Large intestine (tissue), 3 donors: Measurements from ENCODE around the gene STARD10. TPM values are rescaled to one million over a fixed set of nuclear protein-coding genes. Genes with fewer than 3 reads are reported as not detected.

Experiments
- DNase-seq, 2 donors: peaks; one replicate each; pipeline versions ENCODE4 v3.0.0 to v3.0.0-alpha.2; 2013
- H3K27ac ChIP-seq: one replicate; pipeline ENCODE4 v1.5.1; 2013; ENCODE audit warnings: low read length
- H3K27me3 ChIP-seq: 2 replicates; pipeline ENCODE4 v1.6.1; 2013; ENCODE audit warnings: low read length; ENCODE audit not compliant: control insufficient read depth, insufficient read depth
- H3K36me3 ChIP-seq: 2 replicates; pipeline ENCODE4 v1.6.1; 2013; ENCODE audit warnings: low read length; ENCODE audit not compliant: control insufficient read depth, insufficient read depth
- H3K4me1 ChIP-seq: one replicate; pipeline ENCODE4 v1.6.1; 2013; ENCODE audit warnings: low read length; ENCODE audit not compliant: control insufficient read depth, insufficient read depth
- H3K4me3 ChIP-seq: one replicate; pipeline ENCODE4 v1.5.1; 2013; ENCODE audit warnings: low read length
- H3K9me3 ChIP-seq: one replicate; pipeline ENCODE4 v1.6.1; 2013; ENCODE audit warnings: mild to moderate bottlenecking, low read depth, low read length, moderate library complexity; ENCODE audit not compliant: control insufficient read depth
- WGBS: methylation state at CpG from one replicate; pipeline ENCODE4 v1.1.5; 2013; ENCODE audit warnings: low lambda C conversion rate; ENCODE audit not compliant: insufficient coverage; 5-methylcytosine and 5-hydroxymethylcytosine counted together
- polyA plus RNA-seq: library from polyadenylated mRNA; unstranded; fragments of 120-200 nt; gene quantifications from one replicate; pipeline ENCODE4 v1.2.1, GENCODE V29; 2013

STARD10 gene
- polyA plus RNA-seq, 1 donor = 331 TPM

GRCh38 chr11:72834905-72835304 lies 41.1 kb upstream of the STARD10 start:
- no peaks in the 10 kb centered on the region for H3K4me1 ChIP-seq

GRCh38 chr11:72833811-72834493 lies 40.1 kb upstream of the STARD10 start:
- Histone ChIP-seq H3K36me3 (peaks cover 52% of the 10 kb centered on the region), H3K4me3 (no peak overlapping the region), H3K4me1 (no peaks in the 10 kb centered on the region), H3K27me3 (no peaks in the 10 kb centered on the region), H3K27ac (no peak overlapping the region), H3K9me3 (no peaks in the 10 kb centered on the region)
- no peak for DNase-seq
- 83% methylated on average over 1 of the region's 8 CpGs for WGBS

More at GRCh38 chr11:72834905-72835304, 41.1 kb upstream of the STARD10 start:
- no peak overlapping the region for H3K27ac ChIP-seq
- no CpG with 5 or more reads among the region's 5 CpGs for WGBS
- DNase-seq = no peak
- H3K36me3 ChIP-seq = peaks cover 49% of the 10 kb centered on the region
- H3K27me3 ChIP-seq = no peaks in the 10 kb centered on the region
- no peak overlapping the region for H3K4me3 ChIP-seq
- no peaks in the 10 kb centered on the region for H3K9me3 ChIP-seq

GRCh38 chr11:72833083-72833733 lies 39.4 kb upstream of the STARD10 start:
- H3K27me3 ChIP-seq = no peaks in the 10 kb centered on the region
- no peak overlapping the region for H3K27ac ChIP-seq

GRCh38 chr11:72832301-72833082 lies 38.6 kb upstream of the STARD10 start:
- no peak overlapping the region for H3K4me3 ChIP-seq
- peaks cover 43% of the 10 kb centered on the region for H3K36me3 ChIP-seq
- H3K4me1 ChIP-seq = peaks cover 10% of the 10 kb centered on the region
- no peaks in the 10 kb centered on the region for H3K9me3 ChIP-seq
- WGBS = 57% methylated on average over 2 of the region's 9 CpGs
- H3K27ac ChIP-seq = no peak overlapping the region
- no peak for DNase-seq
- no peaks in the 10 kb centered on the region for H3K27me3 ChIP-seq

More at GRCh38 chr11:72833083-72833733, 39.4 kb upstream of the STARD10 start:
- Histone ChIP-seq H3K9me3 (no peaks in the 10 kb centered on the region), H3K4me1 (peaks cover 5% of the 10 kb centered on the region), H3K36me3 (peaks cover 47% of the 10 kb centered on the region), H3K4me3 (no peak overlapping the region)
- no CpG with 5 or more reads among the region's 5 CpGs for WGBS
- DNase-seq = no peak

GRCh38 chr11:72831521-72832300 lies 37.9 kb upstream of the STARD10 start:
- Histone ChIP-seq H3K36me3 (peaks cover 42% of the 10 kb centered on the region), H3K4me1 (peaks cover 10% of the 10 kb centered on the region), H3K27me3 (no peaks in the 10 kb centered on the region), H3K4me3 (no peak overlapping the region), H3K9me3 (no peaks in the 10 kb centered on the region), H3K27ac (no peak overlapping the region)
- WGBS = no CpG with 5 or more reads among the region's 13 CpGs
- peak; percentile 67 to 72 for DNase-seq

GRCh38 chr11:72829884-72830533 lies 36.2 kb upstream of the STARD10 start:
- no peak for DNase-seq
- no peaks in the 10 kb centered on the region for H3K27me3 ChIP-seq
- no CpG with 5 or more reads among the region's 5 CpGs for WGBS
- H3K27ac ChIP-seq = no peak overlapping the region
- H3K9me3 ChIP-seq = no peaks in the 10 kb centered on the region
- H3K4me1 ChIP-seq = peaks cover 10% of the 10 kb centered on the region
- peaks cover 31% of the 10 kb centered on the region for H3K36me3 ChIP-seq
- no peak overlapping the region for H3K4me3 ChIP-seq

- H3K27ac ChIP-seq = no peak overlapping the region
- WGBS = no CpG with 5 or more reads among the region's 13 CpGs
- no peak for DNase-seq
- H3K4me1 ChIP-seq = peaks cover 10% of the 10 kb centered on the region
- no peak overlapping the region for H3K4me3 ChIP-seq
- no peaks in the 10 kb centered on the region for H3K27me3 ChIP-seq
- no peaks in the 10 kb centered on the region for H3K9me3 ChIP-seq
- peaks cover 28% of the 10 kb centered on the region for H3K36me3 ChIP-seq
These were observed 35.3 kb upstream of the STARD10 start for GRCh38 chr11:72829178-72829577.

- DNase-seq = no peak
- no CpG with 5 or more reads among the region's 7 CpGs for WGBS
- peaks cover 10% of the 10 kb centered on the region for H3K4me1 ChIP-seq
- H3K9me3 ChIP-seq = no peaks in the 10 kb centered on the region
- H3K36me3 ChIP-seq = peaks cover 28% of the 10 kb centered on the region
- H3K27ac ChIP-seq = peak overlapping the region; percentile 68
- H3K27me3 ChIP-seq = no peaks in the 10 kb centered on the region
- no peak overlapping the region for H3K4me3 ChIP-seq
These were observed 34.9 kb upstream of the STARD10 start for GRCh38 chr11:72828692-72829101.

GRCh38 chr11:72828081-72828567 lies 34.3 kb upstream of the STARD10 start:
- Histone ChIP-seq H3K27ac (peak overlapping the region; percentile 68), H3K36me3 (peaks cover 28% of the 10 kb centered on the region)
- WGBS = no CpG with 5 or more reads among the region's 11 CpGs

More at GRCh38 chr11:72828081-72828567, 34.3 kb upstream of the STARD10 start:
- Histone ChIP-seq H3K4me3 (no peak overlapping the region), H3K4me1 (peaks cover 10% of the 10 kb centered on the region), H3K27me3 (no peaks in the 10 kb centered on the region), H3K9me3 (no peaks in the 10 kb centered on the region)
- DNase-seq = peak; percentile 68 to 88
